ENCODE results near the gene ZNF212. TPM values are rescaled to one million over a fixed set of nuclear protein-coding genes. Genes with fewer than 3 reads are reported as not detected.
"Not testable (repeated sequence)": the region's sequence is repeated elsewhere in the genome, so short reads cannot be mapped to it uniquely, and the experiment has no call there.

The ZNF212 gene
- total RNA-seq, 1 experiment from 2014 or later, result 4.2 TPM

GRCh38 chr7:149218469-149219420 lies 20.7 kb upstream of the ZNF212 start:
- DNase-seq (ENCODE audit: low spot score), result no peak

- DNase-seq (ENCODE audit: low spot score), result no peak
These were observed 18.9 kb upstream of the ZNF212 start for GRCh38 chr7:149220534-149220933.

- DNase-seq (ENCODE audit: low spot score), result no peak
These were observed 16.3 kb upstream of the ZNF212 start for GRCh38 chr7:149223176-149223575.

GRCh38 chr7:149223761-149224160 lies 15.7 kb upstream of the ZNF212 start:
- DNase-seq (ENCODE audit: low spot score), result no peak

- no peak for DNase-seq (ENCODE audit: low spot score)
These were observed 15.1 kb upstream of the ZNF212 start for GRCh38 chr7:149224352-149224751.

- no peak for DNase-seq (ENCODE audit: low spot score)
These were observed 14.3 kb upstream of the ZNF212 start for GRCh38 chr7:149225106-149225505.

GRCh38 chr7:149225656-149226055 lies 13.8 kb upstream of the ZNF212 start:
- no peak for DNase-seq (ENCODE audit: low spot score)

GRCh38 chr7:149226366-149226765 lies 13.1 kb upstream of the ZNF212 start:
- not testable (repeated sequence) for DNase-seq (ENCODE audit: low spot score)

- DNase-seq (ENCODE audit: low spot score), result no peak
These were observed 12.5 kb upstream of the ZNF212 start for GRCh38 chr7:149226840-149227494.

GRCh38 chr7:149228831-149229471 lies 10.5 kb upstream of the ZNF212 start:
- DNase-seq (ENCODE audit: low spot score), result no peak

GRCh38 chr7:149229526-149229925 lies 9.9 kb upstream of the ZNF212 start:
- no peak for DNase-seq (ENCODE audit: low spot score)

GRCh38 chr7:149232362-149232761 lies 7.1 kb upstream of the ZNF212 start:
- DNase-seq (ENCODE audit: low spot score), result no peak

GRCh38 chr7:149233655-149234204 lies 5.7 kb upstream of the ZNF212 start:
- DNase-seq (ENCODE audit: low spot score), result peak; percentile 39

- no peak for DNase-seq (ENCODE audit: low spot score)
These were observed 1.9 kb upstream of the ZNF212 start for GRCh38 chr7:149237502-149237901.

GRCh38 chr7:149238051-149238450 lies 1.4 kb upstream of the ZNF212 start:
- DNase-seq (ENCODE audit: low spot score), result no peak

GRCh38 chr7:149240637-149241036 lies 1.2 kb downstream of the ZNF212 start:
- no peak for DNase-seq (ENCODE audit: low spot score)

GRCh38 chr7:149241696-149242095 lies 2.2 kb downstream of the ZNF212 start:
- no peak for DNase-seq (ENCODE audit: low spot score)

GRCh38 chr7:149245244-149245643 lies 5.8 kb downstream of the ZNF212 start:
- DNase-seq (ENCODE audit: low spot score), result no peak

GRCh38 chr7:149245744-149246143 lies 6.3 kb downstream of the ZNF212 start:
- no peak for DNase-seq (ENCODE audit: low spot score)

GRCh38 chr7:149248777-149249176 lies 9.3 kb downstream of the ZNF212 start:
- DNase-seq (ENCODE audit: low spot score), result no peak

- DNase-seq (ENCODE audit: low spot score), result not testable (repeated sequence)
These were observed 10.7 kb downstream of the ZNF212 start for GRCh38 chr7:149250151-149250550.

GRCh38 chr7:149251518-149251917 lies 12.1 kb downstream of the ZNF212 start:
- DNase-seq (ENCODE audit: low spot score), result not testable (repeated sequence)
